ENCODE data around the gene CGB8.
"Not testable (repeated sequence)": the region's sequence is repeated elsewhere in the genome, so short reads cannot be mapped to it uniquely, and the experiment has no call there.

The CGB8 gene

GRCh38 chr19:49029749-49030148 is 19.2 kb downstream of the CGB8 start:
- not testable (repeated sequence) for DNase-seq

- not testable (repeated sequence) for DNase-seq
These were observed 20.2 kb downstream of the CGB8 start for GRCh38 chr19:49028686-49029085.

- not testable (repeated sequence) for DNase-seq
These were observed 23.3 kb downstream of the CGB8 start for GRCh38 chr19:49025599-49025998.

GRCh38 chr19:49025088-49025487 is 23.8 kb downstream of the CGB8 start:
- DNase-seq, result not testable (repeated sequence)

- not testable (repeated sequence) for DNase-seq
These were observed 24.7 kb downstream of the CGB8 start, which contains the start of gene CGB3 for GRCh38 chr19:49024233-49024632. TSS of gene CGB3 (minus strand) at chr19:49024333. CDS start at chr19:49023971, 362 bp downstream.

GRCh38 chr19:49022116-49022515 is 26.8 kb downstream of the CGB8 start:
- DNase-seq, result no peak

- DNase-seq, result no peak
These were observed 27.7 kb downstream of the CGB8 start for GRCh38 chr19:49020931-49021895.

- no peak for DNase-seq
These were observed 28.6 kb downstream of the CGB8 start for GRCh38 chr19:49020342-49020741.

- DNase-seq, result peak; percentile 65 to 74
These were observed 29.5 kb downstream of the CGB8 start for GRCh38 chr19:49019242-49019932.

- DNase-seq, result peak in 1 of 2 donors; percentile 24
These were observed 30.3 kb downstream of the CGB8 start for GRCh38 chr19:49018388-49019241.

GRCh38 chr19:49017666-49018351 is 31.1 kb downstream of the CGB8 start:
- DNase-seq, result peak; percentile 65 to 68

GRCh38 chr19:49017041-49017665 is 31.8 kb downstream of the CGB8 start, which contains the start of gene LHB:
TSS of gene LHB (minus strand) at chr19:49017091. CDS start at chr19:49017081, 10 bp downstream.
- DNase-seq, result no peak

GRCh38 chr19:49016067-49016839 is 32.7 kb downstream of the CGB8 start:
- DNase-seq, result no peak

GRCh38 chr19:49014870-49015255 is 34.0 kb downstream of the CGB8 start:
- DNase-seq, result no peak

GRCh38 chr19:49014123-49014869 is 34.6 kb downstream of the CGB8 start:
- DNase-seq, result no peak

- no peak for DNase-seq
These were observed 37.7 kb downstream of the CGB8 start for GRCh38 chr19:49011194-49011593.

GRCh38 chr19:49010453-49010852 is 38.5 kb downstream of the CGB8 start:
- no peak for DNase-seq

- no peak for DNase-seq
These were observed 39.1 kb downstream of the CGB8 start for GRCh38 chr19:49009828-49010227.

- no peak for DNase-seq
These were observed 42.0 kb downstream of the CGB8 start for GRCh38 chr19:49006905-49007304.

All from stimulated activated CD4-positive, alpha-beta T cell treated with anti-CD3 and anti-CD28 coated beads, Interleukin-2, amount 100 ng/mL, for 24 hours (primary cell).